Stimulated activated CD8-positive, alpha-beta memory T cell treated with anti-CD3 and anti-CD28 coated beads, Interleukin-12 subunit alpha, Interleukin-12 subunit beta, amount 100 ng/mL, for 4 hours (primary cell): ENCODE data around the gene ADSS1.

Experiments
- DNase-seq: peaks from one replicate; pipeline ENCODE4 v3.0.0-alpha.2; 2020; ENCODE audit warnings: low read depth

Gene ADSS1

GRCh38 chr14:104795781-104796686, 72.0 kb downstream of the ADSS1 start:
- DNase-seq, result peak; percentile 49

DNA sequence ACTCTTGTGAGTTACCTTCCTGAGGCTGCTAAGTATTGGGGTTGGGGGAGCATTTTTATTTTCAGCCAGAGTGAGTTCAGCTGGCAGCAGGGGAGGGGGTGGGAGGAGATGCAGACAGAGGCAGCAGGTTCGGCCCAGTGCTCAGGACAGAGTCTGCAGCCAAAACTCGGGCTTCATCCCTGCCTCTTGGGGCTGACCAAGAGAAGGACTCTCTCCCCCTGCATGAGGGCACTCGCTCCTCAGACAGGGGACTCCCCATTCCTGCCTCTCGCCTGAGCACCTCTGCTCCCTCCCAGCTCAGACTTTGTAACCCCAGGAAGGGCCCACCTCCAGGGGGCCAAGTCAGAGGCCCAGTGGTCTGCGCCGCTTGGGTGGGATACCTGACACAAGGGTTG, 72.7 kb downstream of the ADSS1 start:
- no peak for DNase-seq
